ENCODE data around the gene COX11. TPM values are rescaled to one million over a fixed set of nuclear protein-coding genes. Genes with fewer than 3 reads are reported as not detected.

The COX11 gene
- total RNA-seq, 1 donor from 2014 or later = 68.7 TPM

- no peak overlapping the region for H3K27ac ChIP-seq
- H3K9me3 Mint-ChIP-seq = no peaks in the 10 kb centered on the region
- no peak overlapping the region for H2AFZ ChIP-seq (replicated peaks)
- H3K4me3 Mint-ChIP-seq = no peak overlapping the region
- TF ChIP-seq CTCF (IDR thresholded peaks at IDR 0.05) = no peak
- TF ChIP-seq EZH2 (IDR thresholded peaks at IDR 0.05) = no peak
- no peak for TF ChIP-seq EZH2phosphoT487 (IDR thresholded peaks at IDR 0.05)
- H3K9ac ChIP-seq = no peak overlapping the region
- H3K27me3 Mint-ChIP-seq (ENCODE audit: insufficient read depth, low read depth) = no peaks in the 10 kb centered on the region
- H3K4me3 ChIP-seq = no peak overlapping the region
- no peaks in the 10 kb centered on the region for H3K9me3 ChIP-seq (ENCODE audit: low read depth)
- DNase-seq (ENCODE audit: low spot score) = no peak
- H3K4me1 Mint-ChIP-seq = no peaks in the 10 kb centered on the region
- no peaks in the 10 kb centered on the region for H3F3A ChIP-seq (ENCODE audit: low read depth)
- H3K36me3 Mint-ChIP-seq = peaks cover 13% of the 10 kb centered on the region
- no peak overlapping the region for H3K27ac Mint-ChIP-seq
- no peak overlapping the region for H3K4me2 ChIP-seq
- no peaks in the 10 kb centered on the region for H3K27me3 ChIP-seq
- peaks cover 6% of the 10 kb centered on the region for H3K36me3 ChIP-seq
- no peaks in the 10 kb centered on the region for H3K79me2 ChIP-seq (ENCODE audit: low read depth)
- no peaks in the 10 kb centered on the region for H3K4me1 ChIP-seq
- no peaks in the 10 kb centered on the region for H4K20me1 ChIP-seq (ENCODE audit: low read depth)
Observed at GRCh38 chr17:54945231-54945630, 23.2 kb downstream of the COX11 start.

- H3K27ac Mint-ChIP-seq = no peak overlapping the region
Observed at GRCh38 chr17:54944796-54945195, 23.7 kb downstream of the COX11 start.

GRCh38 chr17:54941285-54941684, 27.2 kb downstream of the COX11 start:
- no peaks in the 10 kb centered on the region for H3K9me3 Mint-ChIP-seq
- no peaks in the 10 kb centered on the region for H3K36me3 ChIP-seq
- H3K36me3 Mint-ChIP-seq = peaks cover 10% of the 10 kb centered on the region

More at GRCh38 chr17:54944796-54945195, 23.7 kb downstream of the COX11 start:
- H3K36me3 ChIP-seq = peaks cover 2% of the 10 kb centered on the region
- no peaks in the 10 kb centered on the region for H3K27me3 ChIP-seq
- no peaks in the 10 kb centered on the region for H3K9me3 Mint-ChIP-seq
- no peak overlapping the region for H3K9ac ChIP-seq
- H3K4me2 ChIP-seq = no peak overlapping the region
- H3K27ac ChIP-seq = no peak overlapping the region
- no peaks in the 10 kb centered on the region for H4K20me1 ChIP-seq (ENCODE audit: low read depth)
- no peak for TF ChIP-seq CTCF (IDR thresholded peaks at IDR 0.05)
- no peak for TF ChIP-seq EZH2phosphoT487 (IDR thresholded peaks at IDR 0.05)
- TF ChIP-seq EZH2 (IDR thresholded peaks at IDR 0.05) = no peak
- H3K27me3 Mint-ChIP-seq (ENCODE audit: insufficient read depth, low read depth) = no peaks in the 10 kb centered on the region
- no peak overlapping the region for H3K4me3 ChIP-seq
- H3K9me3 ChIP-seq (ENCODE audit: low read depth) = no peaks in the 10 kb centered on the region
- no peaks in the 10 kb centered on the region for H3K4me1 Mint-ChIP-seq
- DNase-seq (ENCODE audit: low spot score) = no peak
- no peaks in the 10 kb centered on the region for H3K4me1 ChIP-seq
- H3K79me2 ChIP-seq (ENCODE audit: low read depth) = no peaks in the 10 kb centered on the region
- no peak overlapping the region for H2AFZ ChIP-seq (replicated peaks)
- no peak overlapping the region for H3K4me3 Mint-ChIP-seq
- H3F3A ChIP-seq (ENCODE audit: low read depth) = no peaks in the 10 kb centered on the region
- H3K36me3 Mint-ChIP-seq = peaks cover 13% of the 10 kb centered on the region

More at GRCh38 chr17:54941285-54941684, 27.2 kb downstream of the COX11 start:
- Histone ChIP-seq H3K27me3 (no peaks in the 10 kb centered on the region), H3K4me2 (no peak overlapping the region), H3K9ac (no peak overlapping the region), H3K4me1 (no peaks in the 10 kb centered on the region), H3K27ac (no peak overlapping the region), H3F3A (ENCODE audit: low read depth) (no peaks in the 10 kb centered on the region), H2AFZ (replicated peaks) (no peak overlapping the region), H3K4me3 (no peak overlapping the region), H4K20me1 (ENCODE audit: low read depth) (no peaks in the 10 kb centered on the region), H3K9me3 (ENCODE audit: low read depth) (no peaks in the 10 kb centered on the region), H3K79me2 (ENCODE audit: low read depth) (no peaks in the 10 kb centered on the region)
- Mint-ChIP-seq H3K27ac (no peak overlapping the region), H3K4me3 (no peak overlapping the region), H3K4me1 (no peaks in the 10 kb centered on the region), H3K27me3 (ENCODE audit: insufficient read depth, low read depth) (peaks cover 2% of the 10 kb centered on the region)
- TF ChIP-seq CTCF (IDR thresholded peaks at IDR 0.05) = no peak
- TF ChIP-seq EZH2phosphoT487 (IDR thresholded peaks at IDR 0.05) = no peak
- TF ChIP-seq EZH2 (IDR thresholded peaks at IDR 0.05) = no peak
- no peak for DNase-seq (ENCODE audit: low spot score)

Measured in neural progenitor cell (in vitro differentiated cells).